ENCODE data around the gene RHBDD1. TPM values are rescaled to one million over a fixed set of nuclear protein-coding genes. Genes with fewer than 3 reads are reported as not detected.
A peak's percentile ranks its signal among the peaks of the same experiment; 100 is the strongest.

Gene RHBDD1
- polyA plus RNA-seq, 5 donors = 17.3 to 26.2 (median 24.2) TPM

- no peak for DNase-seq
These were observed 195.5 kb downstream of the RHBDD1 start for GRCh38 chr2:227031379-227031778.

DNA sequence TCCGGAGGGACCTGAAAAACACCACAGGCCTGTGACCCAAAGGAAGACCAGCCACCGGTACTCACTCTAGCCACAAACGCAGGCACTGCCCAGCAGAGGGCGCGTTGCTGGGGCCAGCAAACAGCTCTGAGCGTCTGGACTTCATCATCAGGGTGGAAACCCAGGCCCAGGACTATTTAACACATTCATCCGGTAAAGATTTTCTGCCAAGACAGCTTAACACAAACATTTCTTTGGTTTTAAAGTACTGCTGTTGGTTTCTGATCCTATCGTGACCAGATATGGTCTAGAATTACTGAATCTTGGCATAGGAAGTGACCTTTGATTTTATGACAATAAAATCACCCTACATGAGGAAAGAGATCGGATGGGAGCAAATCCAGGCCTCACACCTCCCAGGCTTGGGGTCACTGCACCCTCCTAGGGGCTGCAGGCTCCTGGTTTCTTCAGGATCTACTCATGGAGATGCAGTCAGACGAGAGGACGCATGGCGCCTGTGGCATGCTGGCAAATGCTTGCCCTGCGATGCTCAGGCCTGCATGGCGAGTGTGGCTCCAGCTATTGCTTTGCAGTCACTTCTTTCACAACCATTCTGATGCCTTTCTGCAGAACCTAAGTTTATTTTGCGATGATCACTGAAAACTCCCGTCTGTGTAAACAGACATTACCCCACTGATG, 197.8 kb downstream of the RHBDD1 start:
- peak; percentile 14 to 19 for DNase-seq

DNA sequence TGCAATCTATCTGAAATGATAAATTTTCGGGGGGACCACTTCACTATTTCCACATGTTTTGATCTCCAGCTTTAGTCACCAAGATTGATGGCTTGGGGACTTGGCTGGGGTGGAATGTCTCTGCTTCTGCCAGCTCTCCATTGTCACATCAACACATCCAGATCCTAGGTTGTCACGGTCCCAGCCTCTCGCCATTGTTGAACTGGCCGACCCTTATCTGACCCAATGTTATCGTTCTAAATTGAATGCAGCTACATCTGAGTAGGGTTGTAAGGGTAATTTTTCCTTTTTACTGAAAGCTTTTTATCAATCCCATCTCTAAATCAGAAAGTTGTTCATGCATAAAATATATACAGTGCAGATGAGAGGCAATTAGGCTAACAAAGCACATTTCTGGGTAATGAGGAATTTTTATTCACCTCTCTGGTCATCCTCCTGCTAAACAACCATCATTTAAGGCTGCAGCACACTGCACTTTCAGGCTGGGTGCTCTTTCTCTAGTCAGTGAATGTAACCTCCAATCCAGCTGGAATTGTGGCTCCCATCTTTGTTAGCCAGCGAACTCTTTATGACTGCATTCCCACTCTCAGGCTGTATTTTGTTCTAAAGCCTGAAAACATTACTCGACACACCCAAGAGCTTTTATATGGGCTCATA, 200.0 kb downstream of the RHBDD1 start:
- no peak for DNase-seq

GRCh38 chr2:227036527-227036926, 200.7 kb downstream of the RHBDD1 start:
- no peak for DNase-seq

DNA sequence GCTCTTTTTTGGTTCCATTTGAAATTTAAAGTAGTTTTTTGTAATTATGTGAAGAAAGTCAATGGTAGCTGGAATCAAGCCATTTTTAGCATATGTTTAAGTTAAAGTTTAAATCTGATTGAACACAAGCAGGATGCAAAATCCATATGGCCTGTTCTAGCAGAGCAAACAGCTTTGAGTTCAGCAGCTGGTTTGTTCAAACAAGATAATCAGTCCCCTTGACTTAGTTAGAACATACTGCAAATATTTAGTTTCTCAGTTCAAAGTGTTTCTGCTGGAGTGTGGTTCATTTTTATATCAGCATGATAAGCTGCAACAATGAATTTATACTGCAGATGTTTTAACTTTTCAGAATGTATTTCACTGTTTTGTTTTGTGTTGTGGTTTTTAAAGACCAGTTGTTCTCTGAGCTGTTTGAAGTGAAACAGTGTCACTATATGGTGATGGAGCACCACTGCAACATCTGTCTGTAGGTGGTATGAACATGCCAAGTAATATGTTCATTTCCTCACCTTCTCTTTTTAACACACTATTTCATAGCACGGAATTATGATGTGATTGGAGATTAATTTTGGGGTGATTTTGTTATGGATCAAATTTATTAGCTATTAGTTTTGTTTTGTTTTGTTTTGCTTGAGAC, 202.8 kb downstream of the RHBDD1 start:
- DNase-seq = peak; percentile 40 to 68

DNA sequence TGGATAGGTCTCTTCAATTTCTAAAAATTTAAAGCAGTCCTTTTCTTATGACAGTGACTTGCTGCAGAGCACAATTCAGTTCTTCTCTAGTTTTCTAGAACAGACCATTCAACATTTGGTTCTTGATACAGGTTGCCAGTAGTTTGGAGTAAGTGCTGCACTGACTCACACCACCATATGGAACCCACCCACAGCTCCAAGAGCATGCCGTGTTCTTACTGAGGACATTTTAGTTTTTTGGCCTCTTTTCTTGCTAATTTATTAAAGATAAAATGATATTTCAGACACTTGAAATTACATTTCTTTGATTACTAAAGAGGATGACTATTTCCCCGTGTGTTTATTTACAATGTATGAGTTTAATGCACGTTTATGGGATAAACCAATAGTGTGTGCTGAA, 208.1 kb downstream of the RHBDD1 start:
- DNase-seq = no peak

Other genes with a start within 250 kb of the RHBDD1 start
- gene IRS1, start 36.2 kb upstream of the RHBDD1 start, polyA plus RNA-seq (ENCODE audit: insufficient read depth in 1 of 5, insufficient read length in 5 of 5, low replicate concordance in 1 of 5) = 10 to 100 TPM; 30.0 to 40.5 (median 33.3) TPM